ENCODE results near the gene ANKRD29. TPM values are rescaled to one million over a fixed set of nuclear protein-coding genes. Genes with fewer than 3 reads are reported as not detected.

The ANKRD29 gene
- total RNA-seq, 1 donor from 2014 or later, result 9.2 TPM

DNA sequence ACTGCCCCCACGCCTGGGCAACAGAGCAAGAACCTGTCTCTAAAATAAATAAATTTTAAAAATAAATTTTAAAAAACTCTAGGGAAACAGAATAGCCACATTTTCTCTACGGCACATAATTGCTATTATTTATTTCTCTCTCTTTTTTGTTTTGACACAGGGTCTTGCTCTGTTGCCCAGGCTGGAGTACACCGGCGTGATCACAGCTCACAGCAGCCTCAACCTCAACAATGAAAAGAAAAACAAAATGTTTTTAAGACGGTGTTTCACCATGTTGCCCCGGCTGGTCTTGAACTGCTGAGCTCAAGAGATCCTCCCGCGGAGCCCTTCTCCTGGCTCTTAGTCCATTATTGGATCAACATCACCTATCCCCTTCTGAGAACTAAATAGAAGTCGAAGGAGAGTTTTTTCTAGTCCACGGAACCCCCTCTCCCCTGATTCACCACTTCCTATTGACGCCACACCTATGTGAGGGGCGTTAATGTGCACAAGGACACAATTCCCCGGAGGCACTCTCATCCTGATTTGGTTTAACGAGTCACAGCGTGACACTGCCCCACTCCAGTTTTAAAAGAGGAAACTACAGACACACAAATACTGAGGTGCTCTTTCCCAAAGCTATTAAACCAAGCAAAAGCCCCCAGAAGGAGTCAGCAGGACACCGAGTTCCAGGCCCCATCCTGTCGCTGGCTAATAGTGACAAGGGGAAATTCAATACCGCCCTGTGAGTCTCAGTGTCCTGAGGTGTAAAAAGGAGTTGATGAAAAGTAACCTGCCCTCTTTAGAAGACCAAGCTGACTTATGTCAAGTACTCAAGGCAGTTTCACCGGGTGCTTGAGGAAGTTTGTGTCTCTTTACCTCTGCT lies 77.5 kb downstream of the ANKRD29 start:
- no peaks in the 10 kb centered on the region for H3K9me3 ChIP-seq (replicated peaks)
- H3K4me3 ChIP-seq, result peak overlapping the region; percentile 81
- no peaks in the 10 kb centered on the region for H3K36me3 ChIP-seq
- DNase-seq, result no peak
- peak overlapping the region; percentile 99 for H3K27ac ChIP-seq (replicated peaks)
- TF ChIP-seq CTCF (IDR thresholded peaks at IDR 0.05; ENCODE audit: borderline replicate concordance), result no peak
- intact Hi-C loops (cut with micrococcal nuclease), result loop anchor here (5.0 kb wide), 2 partner anchors 68 to 83 kb away; partner anchors contain the start of gene RMC1
- H3K4me1 ChIP-seq, result peaks cover 55% of the 10 kb centered on the region
- H3K27me3 ChIP-seq (ENCODE audit: low read depth), result peaks cover 15% of the 10 kb centered on the region

- Histone ChIP-seq H3K4me1 (peaks cover 63% of the 10 kb centered on the region), H3K27me3 (ENCODE audit: low read depth) (peaks cover 6% of the 10 kb centered on the region), H3K4me3 (peak overlapping the region; percentile 81), H3K27ac (replicated peaks) (no peak overlapping the region), H3K36me3 (no peaks in the 10 kb centered on the region), H3K9me3 (replicated peaks) (no peaks in the 10 kb centered on the region)
- TF ChIP-seq CTCF (IDR thresholded peaks at IDR 0.05; ENCODE audit: borderline replicate concordance), result no peak
- intact Hi-C loops (cut with micrococcal nuclease), result no loop called here
- DNase-seq, result no peak
Measured at GRCh38 chr18:23584019-23584983, 78.4 kb downstream of the ANKRD29 start.

- no peak for DNase-seq
- intact Hi-C loops (cut with micrococcal nuclease), result no loop called here
- TF ChIP-seq CTCF (IDR thresholded peaks at IDR 0.05; ENCODE audit: borderline replicate concordance), result no peak
- Histone ChIP-seq H3K27me3 (ENCODE audit: low read depth) (no peaks in the 10 kb centered on the region), H3K4me1 (peaks cover 74% of the 10 kb centered on the region), H3K27ac (replicated peaks) (no peak overlapping the region), H3K9me3 (replicated peaks) (no peaks in the 10 kb centered on the region), H3K36me3 (no peaks in the 10 kb centered on the region), H3K4me3 (no peak overlapping the region)
Measured at GRCh38 chr18:23583071-23583865, 79.4 kb downstream of the ANKRD29 start.

- Histone ChIP-seq H3K4me3 (no peak overlapping the region), H3K36me3 (peaks cover 3% of the 10 kb centered on the region), H3K27ac (replicated peaks) (no peak overlapping the region), H3K27me3 (ENCODE audit: low read depth) (no peaks in the 10 kb centered on the region), H3K9me3 (replicated peaks) (no peaks in the 10 kb centered on the region), H3K4me1 (peaks cover 61% of the 10 kb centered on the region)
- intact Hi-C loops (cut with micrococcal nuclease), result no loop called here
- no peak for TF ChIP-seq CTCF (IDR thresholded peaks at IDR 0.05; ENCODE audit: borderline replicate concordance)
- no peak for DNase-seq
Measured at GRCh38 chr18:23580677-23581367, 81.9 kb downstream of the ANKRD29 start.
